HPDE6-E6E7 (cell line): ENCODE data around the gene ELK1.

ENCODE experiments used
- DNase-seq: peaks from one replicate; pipeline ENCODE4 v3.0.0; 2011; ENCODE audit warnings: missing footprints; ENCODE audit errors: extremely low spot score

ELK1 gene

GRCh38 chrX:47645530-47645929 lies 4.8 kb downstream of the ELK1 start:
- no peak for DNase-seq

- DNase-seq, result no peak
Observed at GRCh38 chrX:47644557-47645091, 5.7 kb downstream of the ELK1 start.

GRCh38 chrX:47643926-47644325 lies 6.4 kb downstream of the ELK1 start:
- no peak for DNase-seq

GRCh38 chrX:47638816-47639215 lies 11.5 kb downstream of the ELK1 start:
- no peak for DNase-seq

- DNase-seq, result no peak
Observed at GRCh38 chrX:47637546-47638195, 12.7 kb downstream of the ELK1 start.

- DNase-seq, result no peak
Observed at GRCh38 chrX:47634871-47635575, 15.3 kb downstream of the ELK1 start.

GRCh38 chrX:47633689-47634590 lies 16.4 kb downstream of the ELK1 start:
- DNase-seq, result no peak

GRCh38 chrX:47632666-47633065 lies 17.7 kb downstream of the ELK1 start:
- no peak for DNase-seq

- no peak for DNase-seq
Observed at GRCh38 chrX:47631676-47632075, 18.7 kb downstream of the ELK1 start.

- DNase-seq, result no peak
Observed at GRCh38 chrX:47629419-47630200, 20.8 kb downstream of the ELK1 start, which contains the start of gene CFP. Gene CFP (minus strand): TSS chrX:47629930. CDS start chrX:47629844, 86 bp downstream.

- DNase-seq, result no peak
Observed at GRCh38 chrX:47628982-47629381, 21.4 kb downstream of the ELK1 start.

- DNase-seq, result no peak
Observed at GRCh38 chrX:47625365-47625764, 25.0 kb downstream of the ELK1 start.

GRCh38 chrX:47623540-47624027 lies 26.8 kb downstream of the ELK1 start:
- DNase-seq, result peak; percentile 31

- no peak for DNase-seq
Observed at GRCh38 chrX:47621851-47622250, 28.5 kb downstream of the ELK1 start.

- DNase-seq, result no peak
Observed at GRCh38 chrX:47620303-47620685, 30.1 kb downstream of the ELK1 start.

GRCh38 chrX:47619486-47620302 lies 30.7 kb downstream of the ELK1 start, which contains the start of gene SYN1:
Gene SYN1 (minus strand): TSS chrX:47619857. CDS start chrX:47619728, 129 bp downstream.
- peak; percentile 45 for DNase-seq

- DNase-seq, result no peak
Observed at GRCh38 chrX:47618923-47619485, 31.4 kb downstream of the ELK1 start.

- no peak for DNase-seq
Observed at GRCh38 chrX:47614618-47615017, 35.7 kb downstream of the ELK1 start.

GRCh38 chrX:47613082-47613481 lies 37.3 kb downstream of the ELK1 start:
- no peak for DNase-seq

GRCh38 chrX:47612418-47612817 lies 37.9 kb downstream of the ELK1 start:
- no peak for DNase-seq
